Right atrium auricular region (tissue), 2 donors: ENCODE results near the gene FRAS1. TPM values are rescaled to one million over a fixed set of nuclear protein-coding genes. Genes with fewer than 3 reads are reported as not detected.
A peak's percentile ranks its signal among the peaks of the same experiment; 100 is the strongest.

Source experiments
- DNase-seq: peaks from one replicate; pipeline ENCODE4 v3.0.0-alpha.2; 2019; ENCODE audit warnings: low spot score
- H3K27ac ChIP-seq, 2 donors: fragments of 200-600 bp; sonication (generic); 1 replicate in 1 of 2; 2 replicates in 1 of 2; pipeline ENCODE4 v1.5.1; 2016 to 2019
- H3K27me3 ChIP-seq, 2 donors: fragments of 200-600 bp; sonication (generic); one replicate each; pipeline versions ENCODE4 v1.5.1 to v1.6.0; 2017 to 2019
- H3K36me3 ChIP-seq: fragments of 200-600 bp; sonication (generic); one replicate; pipeline ENCODE4 v1.5.1; 2016
- H3K4me1 ChIP-seq, 2 donors: fragments of 200-600 bp; sonication (generic); one replicate each; pipeline versions ENCODE4 v1.5.1 to v1.6.0; 2017 to 2019
- H3K4me3 ChIP-seq, 2 donors: fragments of 200-600 bp; sonication (generic); 1 replicate in 1 of 2; 2 replicates in 1 of 2; pipeline ENCODE4 v1.5.1; 2017 to 2019; ENCODE audit warnings: mild to moderate bottlenecking in 1 of 2, moderate library complexity in 1 of 2
- H3K9me3 ChIP-seq, 2 donors: fragments of 200-600 bp; sonication (generic); one replicate each; pipeline ENCODE4 v1.5.1; 2019
- CTCF ChIP-seq, 2 donors: fragments of 200-600 bp; sonication (generic); IDR thresholded peaks; one replicate each; pipeline ENCODE4 v1.5.1; 2019; ENCODE audit warnings: antibody characterized with exemption in 2 of 2
- total RNA-seq, 2 donors: library from RNA; depleted of rRNA; stranded (reverse); fragments of >200 nt; gene quantifications; one replicate each; pipeline ENCODE4 v1.1.0, GENCODE V29; 2016

FRAS1 gene
- total RNA-seq, 2 donors from 2014 or later, result 5.8 to 12.9 TPM

GRCh38 chr4:78099058-78099457 lies 41.9 kb downstream of the FRAS1 start:
- no peaks in the 10 kb centered on the region for H3K36me3 ChIP-seq
- no peak for TF ChIP-seq CTCF (IDR thresholded peaks at IDR 0.05)
- no peaks in the 10 kb centered on the region for H3K27me3 ChIP-seq
- H3K27ac ChIP-seq, result peak overlapping the region in 1 of 2 donors; percentile 75
- H3K4me1 ChIP-seq, result peaks cover 0 to 14% of the 10 kb centered on the region in 2 donors
- H3K9me3 ChIP-seq, result no peaks in the 10 kb centered on the region
- no peak for DNase-seq
- no peak overlapping the region for H3K4me3 ChIP-seq

GRCh38 chr4:78100060-78100459 lies 42.9 kb downstream of the FRAS1 start:
- H3K4me3 ChIP-seq, result no peak overlapping the region
- no peaks in the 10 kb centered on the region for H3K27me3 ChIP-seq
- peak overlapping the region in 1 of 2 donors; percentile 75 for H3K27ac ChIP-seq
- no peak for TF ChIP-seq CTCF (IDR thresholded peaks at IDR 0.05)
- no peak for DNase-seq
- H3K9me3 ChIP-seq, result no peaks in the 10 kb centered on the region
- no peaks in the 10 kb centered on the region for H3K36me3 ChIP-seq
- H3K4me1 ChIP-seq, result peaks cover 0 to 14% of the 10 kb centered on the region in 2 donors

- TF ChIP-seq CTCF (IDR thresholded peaks at IDR 0.05), result no peak
- Histone ChIP-seq H3K27ac (no peak overlapping the region), H3K36me3 (no peaks in the 10 kb centered on the region), H3K4me1 (peaks cover 0 to 13% of the 10 kb centered on the region in 2 donors), H3K9me3 (no peaks in the 10 kb centered on the region), H3K27me3 (no peaks in the 10 kb centered on the region), H3K4me3 (no peak overlapping the region)
- DNase-seq, result no peak
Observed at GRCh38 chr4:78119698-78120097, 62.6 kb downstream of the FRAS1 start.

- H3K4me1 ChIP-seq, result peaks cover 0 to 13% of the 10 kb centered on the region in 2 donors
- H3K27me3 ChIP-seq, result no peaks in the 10 kb centered on the region
- no peak for TF ChIP-seq CTCF (IDR thresholded peaks at IDR 0.05)
- no peak overlapping the region for H3K4me3 ChIP-seq
- peak overlapping the region in 1 of 2 donors; percentile 80 for H3K27ac ChIP-seq
- DNase-seq, result no peak
- H3K36me3 ChIP-seq, result no peaks in the 10 kb centered on the region
- H3K9me3 ChIP-seq, result no peaks in the 10 kb centered on the region
Observed at GRCh38 chr4:78120144-78120880, 63.2 kb downstream of the FRAS1 start.

GRCh38 chr4:78121338-78121904 lies 64.3 kb downstream of the FRAS1 start:
- Histone ChIP-seq H3K4me3 (no peak overlapping the region), H3K27me3 (no peaks in the 10 kb centered on the region), H3K27ac (peak overlapping the region; percentile 29 to 80), H3K9me3 (no peaks in the 10 kb centered on the region), H3K36me3 (no peaks in the 10 kb centered on the region), H3K4me1 (peaks cover 0 to 13% of the 10 kb centered on the region in 2 donors)
- no peak for DNase-seq
- TF ChIP-seq CTCF (IDR thresholded peaks at IDR 0.05), result no peak
